GM19023 (cell line): Measurements from ENCODE around the gene SESN1.

ENCODE experiments used
- ATAC-seq: cut with Tn5 transposase; IDR thresholded peaks from one replicate; pipeline ENCODE4 v1.9.1; 2021; ENCODE audit warnings: mild to moderate bottlenecking, moderate library complexity; ENCODE audit not compliant: unreplicated experiment

The SESN1 gene

GRCh38 chr6:108942556-108943492 is 151.8 kb downstream of the SESN1 start:
- ATAC-seq: no peak

- no peak for ATAC-seq
These were observed 152.8 kb downstream of the SESN1 start for GRCh38 chr6:108941859-108942258.

DNA sequence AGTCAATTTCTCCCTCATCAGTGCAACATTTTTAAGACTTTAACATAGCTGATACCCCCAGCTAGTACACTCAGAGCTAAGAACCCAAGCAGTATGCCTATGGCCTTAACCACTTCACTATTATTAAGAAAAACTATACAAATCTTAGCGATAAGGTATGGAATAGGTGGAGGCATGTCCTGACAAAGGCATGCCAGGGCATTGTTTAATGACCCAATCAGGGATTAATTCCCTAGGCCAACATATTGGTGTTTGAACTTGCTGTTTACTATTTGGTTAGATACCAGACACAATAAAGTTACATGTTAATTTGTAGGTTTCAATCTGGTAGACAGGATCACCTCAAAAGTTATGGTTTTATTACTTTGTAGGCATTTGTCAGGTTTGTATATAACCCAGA is 153.4 kb downstream of the SESN1 start:
- ATAC-seq: no peak

DNA sequence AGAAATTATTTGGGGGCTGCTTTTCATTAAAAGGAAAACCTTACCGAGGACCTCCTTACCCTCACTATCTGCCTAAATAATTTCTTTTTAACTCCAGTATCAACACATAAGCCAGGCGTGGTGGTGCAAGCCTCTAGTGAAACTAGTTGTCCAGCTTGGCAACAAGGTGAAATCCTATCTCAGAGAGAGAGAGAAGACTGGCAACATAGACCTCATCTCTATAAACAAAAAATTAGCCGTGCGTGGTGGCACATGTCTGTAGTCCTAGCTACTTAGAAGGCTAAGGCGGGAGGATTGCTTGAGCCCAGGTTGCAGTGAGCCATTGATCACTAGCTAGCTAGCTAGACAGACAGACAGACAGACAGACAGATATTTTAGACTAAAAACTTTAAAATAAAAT is 153.9 kb downstream of the SESN1 start:
- no peak for ATAC-seq

DNA sequence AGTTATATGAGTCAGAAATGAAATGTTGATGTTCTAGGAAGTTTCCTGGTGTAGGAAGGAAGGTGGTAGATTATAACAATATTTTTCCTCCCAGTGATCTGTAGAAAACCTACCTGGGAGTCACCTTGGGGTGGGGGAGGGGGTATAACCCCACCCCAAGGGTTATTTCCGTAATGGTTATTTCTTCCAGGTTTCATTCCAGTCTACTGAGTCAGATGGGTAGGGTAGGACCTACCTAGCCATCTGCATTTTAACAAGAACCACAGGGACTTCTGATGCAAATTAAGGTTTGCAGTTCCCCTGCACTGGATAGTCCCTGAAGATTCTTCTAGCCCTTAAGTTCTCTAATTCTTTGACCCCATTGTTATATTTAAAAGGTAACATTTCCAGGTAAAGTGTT is 157.5 kb downstream of the SESN1 start:
- no peak for ATAC-seq
